ENCODE data around the gene CNOT1.
"Not testable (repeated sequence)": the region's sequence is repeated elsewhere in the genome, so short reads cannot be mapped to it uniquely, and the experiment has no call there.

The CNOT1 gene

DNA sequence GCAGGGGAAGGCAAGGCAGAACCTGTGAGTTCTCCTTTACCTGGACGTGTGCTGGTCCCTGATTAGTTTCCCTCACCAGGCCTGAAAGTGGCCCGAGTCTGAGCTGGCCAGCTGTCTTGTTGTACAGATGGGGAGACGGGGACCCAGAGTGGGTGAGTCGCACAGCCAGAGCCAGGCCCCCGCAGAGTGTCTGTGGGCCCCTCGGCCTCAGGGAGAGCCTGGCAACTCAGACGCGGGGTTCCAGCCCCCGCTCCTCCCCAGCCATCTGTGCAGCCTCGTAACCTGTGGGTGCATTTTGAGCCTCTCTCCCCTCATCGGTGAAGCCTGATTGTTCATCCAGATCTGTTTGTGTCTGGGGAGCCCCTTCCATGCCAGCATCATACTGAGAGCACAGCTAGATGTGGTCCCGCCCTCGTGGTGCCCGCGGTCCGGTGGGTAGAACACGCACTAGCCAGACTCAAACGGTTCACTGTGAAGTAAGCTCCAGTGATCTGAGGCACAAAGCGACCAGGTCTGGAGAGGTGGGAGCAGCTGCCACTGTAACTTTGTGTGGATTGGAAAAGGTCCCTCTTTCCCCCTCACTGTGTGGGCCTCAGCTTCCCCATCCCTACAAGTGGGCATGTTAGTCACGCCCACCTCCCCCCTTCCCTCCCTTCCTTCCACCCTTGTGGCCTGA is 135.7 kb downstream of the CNOT1 start:
- H3K4me3 ChIP-seq (ENCODE audit: low read length), result no peak overlapping the region
- no peak overlapping the region for H3K4me2 ChIP-seq (ENCODE audit: low read depth, low read length)
- H3K27me3 ChIP-seq (replicated peaks; ENCODE audit: insufficient read depth, low read length), result no peaks in the 10 kb centered on the region
- DNase-seq, result no peak
- no peak overlapping the region for H2AFZ ChIP-seq (ENCODE audit: low read length)
- H3K9ac ChIP-seq (ENCODE audit: low read length), result peak overlapping the region; percentile 67; the same call in 1 of the 2 replicates
- H3K9me3 ChIP-seq (replicated peaks; ENCODE audit: insufficient read depth, low read length), result no peaks in the 10 kb centered on the region
- no peak overlapping the region; the same call in 1 of the 2 replicates for H3K27ac ChIP-seq (ENCODE audit: low read length)
- H3F3A ChIP-seq (ENCODE audit: insufficient read depth, low read length), result peaks cover 10% of the 10 kb centered on the region
- H3K36me3 ChIP-seq (replicated peaks; ENCODE audit: insufficient read depth, low read length), result no peaks in the 10 kb centered on the region
- H3K4me1 ChIP-seq (ENCODE audit: low read length), result peaks cover 30% of the 10 kb centered on the region
- no peaks in the 10 kb centered on the region for H4K20me1 ChIP-seq (ENCODE audit: insufficient read depth, low read length)
- TF ChIP-seq EZH2 (optimal IDR thresholded peaks at IDR 0.05; ENCODE audit: low read depth, low read length) (no peak), EZH2phosphoT487 (IDR thresholded peaks at IDR 0.05; ENCODE audit: low read length) (no peak)
- TF ChIP-seq, protein P1, sequence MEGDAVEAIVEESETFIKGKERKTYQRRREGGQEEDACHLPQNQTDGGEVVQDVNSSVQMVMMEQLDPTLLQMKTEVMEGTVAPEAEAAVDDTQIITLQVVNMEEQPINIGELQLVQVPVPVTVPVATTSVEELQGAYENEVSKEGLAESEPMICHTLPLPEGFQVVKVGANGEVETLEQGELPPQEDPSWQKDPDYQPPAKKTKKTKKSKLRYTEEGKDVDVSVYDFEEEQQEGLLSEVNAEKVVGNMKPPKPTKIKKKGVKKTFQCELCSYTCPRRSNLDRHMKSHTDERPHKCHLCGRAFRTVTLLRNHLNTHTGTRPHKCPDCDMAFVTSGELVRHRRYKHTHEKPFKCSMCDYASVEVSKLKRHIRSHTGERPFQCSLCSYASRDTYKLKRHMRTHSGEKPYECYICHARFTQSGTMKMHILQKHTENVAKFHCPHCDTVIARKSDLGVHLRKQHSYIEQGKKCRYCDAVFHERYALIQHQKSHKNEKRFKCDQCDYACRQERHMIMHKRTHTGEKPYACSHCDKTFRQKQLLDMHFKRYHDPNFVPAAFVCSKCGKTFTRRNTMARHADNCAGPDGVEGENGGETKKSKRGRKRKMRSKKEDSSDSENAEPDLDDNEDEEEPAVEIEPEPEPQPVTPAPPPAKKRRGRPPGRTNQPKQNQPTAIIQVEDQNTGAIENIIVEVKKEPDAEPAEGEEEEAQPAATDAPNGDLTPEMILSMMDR (IDR thresholded peaks at IDR 0.05; ENCODE audit: low read length), result no peak
- no peaks in the 10 kb centered on the region for H3K9me2 ChIP-seq (replicated peaks; ENCODE audit: insufficient read depth, low read length)
- H3K79me2 ChIP-seq (ENCODE audit: low read length), result no peaks in the 10 kb centered on the region

DNA sequence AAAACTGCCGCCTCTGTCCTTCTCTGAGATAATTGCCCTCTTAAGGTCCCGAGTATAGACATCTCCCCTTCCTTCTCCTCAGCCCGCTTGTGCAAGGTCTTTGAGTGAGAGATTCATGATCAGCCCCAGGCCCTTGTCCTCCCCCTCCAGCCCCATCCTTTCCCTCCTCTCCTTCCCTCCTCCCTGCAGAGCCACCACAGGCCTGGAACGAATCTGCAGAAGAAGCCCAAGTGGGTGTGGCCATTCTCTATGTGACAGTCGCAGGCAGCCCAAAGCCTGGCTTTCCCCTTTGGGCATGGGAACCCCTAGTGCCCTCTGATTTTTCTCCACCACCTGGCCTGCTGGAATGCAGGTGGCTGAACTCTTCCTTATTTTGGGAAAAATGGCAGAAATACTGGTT is 136.9 kb downstream of the CNOT1 start:
- Histone ChIP-seq H4K20me1 (ENCODE audit: insufficient read depth, low read length) (no peaks in the 10 kb centered on the region), H3K27me3 (replicated peaks; ENCODE audit: insufficient read depth, low read length) (no peaks in the 10 kb centered on the region), H3K9ac (ENCODE audit: low read length) (no peak overlapping the region), H3K9me2 (replicated peaks; ENCODE audit: insufficient read depth, low read length) (no peaks in the 10 kb centered on the region), H3K4me3 (ENCODE audit: low read length) (no peak overlapping the region), H3K4me1 (ENCODE audit: low read length) (peaks cover 29% of the 10 kb centered on the region), H3F3A (ENCODE audit: insufficient read depth, low read length) (peaks cover 10% of the 10 kb centered on the region), H3K79me2 (ENCODE audit: low read length) (no peaks in the 10 kb centered on the region), H3K27ac (ENCODE audit: low read length) (no peak overlapping the region), H3K36me3 (replicated peaks; ENCODE audit: insufficient read depth, low read length) (no peaks in the 10 kb centered on the region), H3K4me2 (ENCODE audit: low read depth, low read length) (no peak overlapping the region), H3K9me3 (replicated peaks; ENCODE audit: insufficient read depth, low read length) (no peaks in the 10 kb centered on the region), H2AFZ (ENCODE audit: low read length) (no peak overlapping the region)
- TF ChIP-seq EZH2 (optimal IDR thresholded peaks at IDR 0.05; ENCODE audit: low read depth, low read length), result no peak
- TF ChIP-seq, protein P1 (IDR thresholded peaks at IDR 0.05; ENCODE audit: low read length), result no peak
- no peak for TF ChIP-seq EZH2phosphoT487 (IDR thresholded peaks at IDR 0.05; ENCODE audit: low read length)
- DNase-seq, result no peak

DNA sequence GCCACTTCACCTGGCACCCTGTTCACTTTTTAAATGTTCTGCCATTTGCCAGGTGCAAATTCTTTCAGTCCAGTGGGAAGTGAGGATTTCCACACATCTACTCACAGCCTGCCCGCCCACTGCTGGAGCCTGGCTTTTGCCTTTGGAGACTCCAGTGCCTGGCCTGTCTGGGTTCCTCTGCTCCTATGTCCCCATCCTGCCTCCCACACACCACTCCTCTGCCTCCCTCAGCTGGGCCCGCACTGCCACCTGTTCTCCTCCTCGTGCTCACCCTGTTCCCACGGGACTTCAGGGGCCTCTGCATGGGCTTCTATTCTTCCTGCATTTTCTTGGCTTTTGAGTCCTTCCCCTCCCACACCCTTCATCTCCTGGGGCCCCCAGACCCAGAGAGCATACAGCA is 137.6 kb downstream of the CNOT1 start:
- no peak overlapping the region for H3K4me2 ChIP-seq (ENCODE audit: low read depth, low read length)
- no peak overlapping the region for H3K9ac ChIP-seq (ENCODE audit: low read length)
- no peak for DNase-seq

DNA sequence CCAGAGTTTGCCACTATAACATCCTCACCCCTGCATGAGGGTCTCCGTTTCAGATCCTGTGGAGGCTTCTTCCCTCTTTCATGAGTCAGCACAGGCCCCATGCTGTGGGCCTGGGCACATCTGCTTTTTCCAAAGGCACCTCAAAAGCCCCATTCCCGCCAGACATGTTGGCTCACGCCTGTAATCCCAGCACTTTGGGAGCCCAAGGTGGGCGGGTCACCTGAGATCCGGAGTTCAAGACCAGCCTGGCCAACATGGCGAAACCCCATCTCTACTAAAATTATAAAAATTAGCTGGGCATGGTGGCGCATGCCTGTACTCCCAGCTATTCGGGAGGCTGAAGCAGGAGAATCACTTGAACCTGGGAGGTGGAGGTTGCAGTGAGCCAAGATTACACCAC is 139.1 kb downstream of the CNOT1 start:
- not testable (repeated sequence) for H3K9me2 ChIP-seq (replicated peaks; ENCODE audit: insufficient read depth, low read length); H4K20me1 ChIP-seq (ENCODE audit: insufficient read depth, low read length); H3K27ac ChIP-seq (ENCODE audit: low read length); H3K79me2 ChIP-seq (ENCODE audit: low read length); H3K4me1 ChIP-seq (ENCODE audit: low read length); H3K9me3 ChIP-seq (replicated peaks; ENCODE audit: insufficient read depth, low read length); H2AFZ ChIP-seq (ENCODE audit: low read length); DNase-seq; H3K27me3 ChIP-seq (replicated peaks; ENCODE audit: insufficient read depth, low read length); H3F3A ChIP-seq (ENCODE audit: insufficient read depth, low read length); H3K4me3 ChIP-seq (ENCODE audit: low read length); H3K4me2 ChIP-seq (ENCODE audit: low read depth, low read length); H3K9ac ChIP-seq (ENCODE audit: low read length); H3K36me3 ChIP-seq (replicated peaks; ENCODE audit: insufficient read depth, low read length)

More for the DNA sequence above, 137.6 kb downstream of the CNOT1 start:
- Histone ChIP-seq H3K27ac (ENCODE audit: low read length) (no peak overlapping the region), H3K36me3 (replicated peaks; ENCODE audit: insufficient read depth, low read length) (no peaks in the 10 kb centered on the region), H3K9me2 (replicated peaks; ENCODE audit: insufficient read depth, low read length) (no peaks in the 10 kb centered on the region), H2AFZ (ENCODE audit: low read length) (no peak overlapping the region), H3K4me1 (ENCODE audit: low read length) (peaks cover 22% of the 10 kb centered on the region), H3K79me2 (ENCODE audit: low read length) (no peaks in the 10 kb centered on the region), H3F3A (ENCODE audit: insufficient read depth, low read length) (peaks cover 6% of the 10 kb centered on the region; the same call in 1 of the 2 replicates), H3K9me3 (replicated peaks; ENCODE audit: insufficient read depth, low read length) (no peaks in the 10 kb centered on the region), H3K4me3 (ENCODE audit: low read length) (no peak overlapping the region), H4K20me1 (ENCODE audit: insufficient read depth, low read length) (no peaks in the 10 kb centered on the region), H3K27me3 (replicated peaks; ENCODE audit: insufficient read depth, low read length) (no peaks in the 10 kb centered on the region)
- TF ChIP-seq EZH2 (optimal IDR thresholded peaks at IDR 0.05; ENCODE audit: low read depth, low read length), result no peak
- TF ChIP-seq, protein P1 (IDR thresholded peaks at IDR 0.05; ENCODE audit: low read length), result no peak
- no peak for TF ChIP-seq EZH2phosphoT487 (IDR thresholded peaks at IDR 0.05; ENCODE audit: low read length)

Measured in MM.1S (cell line).